ENCODE measurements around the gene AVL9. TPM values are rescaled to one million over a fixed set of nuclear protein-coding genes. Genes with fewer than 3 reads are reported as not detected.

AVL9 gene
- polyA plus RNA-seq, 3 donors: 22.9 to 39.5 (median 33.9) TPM

DNA sequence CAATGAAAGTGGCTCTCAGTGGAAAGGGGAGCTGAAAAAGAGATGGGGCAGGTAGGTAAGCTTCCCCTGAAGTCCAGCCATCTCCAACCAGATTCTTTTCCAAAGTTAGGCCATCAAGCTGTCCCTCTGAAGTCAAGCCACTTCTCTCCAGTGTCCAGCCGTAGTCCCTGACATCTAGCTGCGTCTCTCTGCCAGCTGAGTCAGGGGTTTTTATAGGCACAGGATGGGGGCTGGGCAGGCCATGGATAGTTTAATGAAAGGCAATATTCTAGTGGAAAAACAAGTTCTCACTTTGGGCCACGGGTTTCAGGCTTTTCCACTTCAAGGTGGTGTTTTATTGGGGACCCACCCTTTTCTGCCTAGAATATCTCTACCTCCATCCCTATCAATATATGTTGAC is 36.8 kb downstream of the AVL9 start:
- no peak for DNase-seq

DNA sequence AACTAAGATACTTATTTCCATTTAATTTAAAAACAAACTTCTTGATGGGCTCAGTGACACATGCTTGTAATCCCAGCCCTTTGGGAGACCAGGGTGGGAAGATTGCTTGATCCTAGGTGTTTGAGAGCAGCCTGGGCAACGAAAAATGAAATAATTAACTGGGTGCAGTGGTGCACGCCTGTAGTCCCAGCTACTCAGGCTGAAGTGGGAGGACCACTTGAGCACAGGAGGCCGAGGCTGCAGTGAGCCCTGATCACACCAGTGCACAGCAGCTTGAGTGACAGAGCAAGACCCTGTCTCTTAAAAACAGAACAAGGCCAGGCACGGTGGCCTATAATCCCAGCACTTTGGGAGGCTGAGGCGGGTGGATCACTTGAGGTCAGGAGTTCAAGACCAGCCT is 37.4 kb downstream of the AVL9 start:
- DNase-seq: no peak

DNA sequence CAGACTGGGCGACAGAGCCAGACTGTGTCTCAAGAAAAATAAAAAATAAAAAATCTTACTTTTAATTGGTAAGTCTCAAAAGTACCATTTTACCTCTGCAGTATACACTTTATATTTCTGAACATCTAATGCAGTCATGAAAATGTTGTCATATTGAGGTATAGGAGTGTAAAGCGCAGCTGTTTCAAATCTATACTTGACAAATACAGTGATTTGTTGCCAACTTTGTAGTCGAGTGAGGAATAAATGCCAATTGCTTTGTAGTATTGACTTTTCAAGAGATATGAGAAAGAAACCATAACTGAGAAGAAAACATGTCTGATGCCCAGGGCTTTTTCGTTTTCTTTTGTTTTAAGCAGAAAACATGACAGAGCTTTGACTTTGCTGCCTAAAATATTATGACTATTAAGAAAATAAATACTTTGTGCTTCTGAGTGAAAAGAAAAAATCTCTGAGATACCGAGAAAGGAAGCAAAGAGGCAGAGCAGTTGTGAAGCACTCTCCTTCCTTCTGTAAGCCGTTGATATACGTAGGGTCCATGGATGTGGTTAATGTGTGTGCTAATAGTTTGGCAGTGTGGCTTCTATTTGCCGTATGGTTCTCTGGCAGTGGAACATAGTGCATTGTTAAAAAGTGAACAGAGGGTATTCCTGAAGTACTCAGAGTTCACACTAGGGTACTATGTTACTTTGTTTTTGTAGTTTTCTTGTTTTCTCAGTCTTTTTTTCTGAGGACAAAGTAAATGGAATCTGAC is 38.2 kb downstream of the AVL9 start:
- no peak for DNase-seq

DNA sequence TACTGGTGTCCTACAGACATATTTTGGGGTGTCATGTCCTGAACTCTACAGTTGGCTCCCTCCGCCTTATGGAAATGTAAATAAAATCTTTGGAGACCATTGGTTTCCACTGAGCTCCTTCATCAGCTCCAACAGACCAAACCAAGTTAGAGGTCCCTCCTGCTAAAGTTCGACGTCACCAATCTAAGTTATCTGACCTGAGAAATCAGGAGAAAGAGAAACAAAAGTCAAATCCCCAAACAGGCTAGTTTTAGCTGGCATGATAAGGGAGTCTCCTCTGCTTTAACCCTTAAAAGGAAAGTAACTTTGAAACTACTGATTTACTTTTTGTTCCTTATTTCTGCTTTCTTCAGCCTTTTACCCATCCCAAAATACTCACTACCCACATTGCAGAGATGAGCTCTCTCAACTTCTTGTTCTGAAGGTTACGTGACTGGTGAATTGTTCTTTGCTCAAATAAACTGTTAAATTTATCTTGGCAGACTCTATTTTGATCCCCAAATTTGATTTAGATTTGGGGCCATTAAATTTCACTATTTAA is 39.9 kb downstream of the AVL9 start:
- no peak for DNase-seq

DNA sequence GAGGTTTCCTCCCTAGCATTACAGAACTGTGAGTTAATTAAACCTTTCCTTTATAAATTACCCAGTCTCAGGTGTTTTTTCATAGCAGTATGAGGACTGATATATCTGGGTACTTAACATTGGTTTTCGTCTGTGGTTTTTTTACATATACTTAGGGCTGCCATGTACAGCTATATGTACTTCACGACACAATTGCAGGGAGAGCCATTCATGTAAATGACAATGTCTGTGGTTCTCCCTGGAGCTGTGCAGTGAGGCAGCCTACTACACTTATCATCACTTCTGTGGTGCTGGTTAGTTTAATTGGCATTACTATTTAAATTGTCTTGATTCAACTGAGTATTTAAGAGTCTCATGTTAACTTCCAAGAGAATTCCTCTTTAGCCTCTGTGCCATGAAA is 40.7 kb downstream of the AVL9 start:
- no peak for DNase-seq

DNA sequence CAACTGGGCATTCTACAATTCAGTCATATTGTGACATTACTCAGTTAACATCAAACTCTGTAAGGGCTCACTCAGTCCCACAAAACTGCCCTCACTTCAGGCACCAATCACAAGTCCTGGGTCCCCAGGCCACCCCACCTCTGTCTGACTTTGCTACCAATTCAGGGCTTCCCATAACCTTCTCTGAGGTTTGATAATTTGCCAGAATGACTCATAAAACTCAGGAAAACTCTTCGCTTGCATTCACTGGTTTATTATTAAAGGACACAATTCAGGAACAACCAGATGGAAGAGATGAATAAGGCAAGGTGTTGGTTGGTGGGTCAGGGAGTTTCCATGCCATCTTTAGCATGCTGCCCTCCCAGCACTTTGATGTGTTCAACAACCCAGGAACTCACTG is 41.3 kb downstream of the AVL9 start:
- no peak for DNase-seq

DNA sequence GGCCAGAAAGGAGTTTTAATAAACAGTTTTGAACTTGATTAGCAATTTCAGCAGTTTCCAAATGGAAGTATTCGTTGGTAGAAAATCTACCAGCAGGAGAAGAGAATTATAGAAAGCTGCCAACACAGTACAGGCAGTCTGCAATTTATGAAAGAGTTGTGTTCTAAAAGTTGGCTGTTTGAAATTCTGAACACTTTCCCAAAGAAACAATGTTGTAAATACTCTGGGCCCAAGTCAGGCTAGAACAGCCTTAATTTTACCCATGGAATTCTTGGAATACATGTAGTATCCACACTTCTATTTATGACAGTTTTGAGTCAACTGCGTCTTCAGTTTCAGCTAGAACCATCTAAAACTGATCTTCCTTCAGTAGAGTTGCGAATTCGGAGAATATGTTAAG is 42.5 kb downstream of the AVL9 start:
- no peak for DNase-seq

DNA sequence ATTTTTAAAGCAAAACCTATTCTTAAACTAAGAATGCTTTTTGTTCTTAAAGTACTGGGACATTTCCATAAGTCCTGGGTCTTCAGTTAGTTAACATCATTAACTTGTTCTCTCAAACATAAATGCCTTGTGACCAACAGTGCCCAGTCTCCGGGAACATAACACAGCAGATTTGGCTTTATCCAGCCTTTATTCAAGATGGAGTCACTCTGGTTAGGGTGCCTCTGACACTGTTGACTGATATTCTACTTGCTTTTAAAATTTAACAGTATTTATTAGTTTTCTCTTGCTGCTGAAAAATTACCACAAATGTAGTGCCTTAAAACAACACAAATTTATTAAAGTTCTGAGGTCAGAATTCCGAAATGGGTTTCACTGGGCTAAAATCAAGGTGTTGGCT is 44.1 kb downstream of the AVL9 start:
- DNase-seq: no peak

DNA sequence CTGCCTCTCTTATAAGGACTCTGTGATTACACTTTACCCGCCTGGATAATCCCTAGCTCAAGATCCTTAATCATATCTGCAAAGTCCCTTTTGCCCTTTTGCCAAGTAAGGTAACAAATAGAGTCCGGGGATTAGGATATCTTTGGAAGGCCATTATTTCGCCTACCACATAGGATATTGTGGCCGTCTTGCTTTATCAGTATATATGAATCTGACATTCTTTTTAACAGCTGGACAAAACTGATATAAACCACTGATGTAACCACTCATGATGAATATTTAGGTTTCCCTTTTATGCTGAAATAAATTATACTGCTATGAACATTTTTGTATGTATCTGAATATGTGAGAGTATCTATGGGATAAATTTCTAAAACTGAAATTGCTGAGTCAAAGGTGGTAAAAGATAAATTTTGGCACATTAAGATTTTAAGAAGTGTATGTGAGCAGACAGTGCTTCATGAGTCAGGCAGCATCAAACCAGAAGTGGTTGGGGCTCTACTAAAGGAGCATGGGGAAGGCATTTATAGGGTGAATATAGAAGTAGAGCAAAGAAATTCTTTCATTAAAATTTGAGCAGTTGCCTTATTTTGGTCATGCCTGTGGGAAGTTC is 44.7 kb downstream of the AVL9 start:
- DNase-seq: no peak

DNA sequence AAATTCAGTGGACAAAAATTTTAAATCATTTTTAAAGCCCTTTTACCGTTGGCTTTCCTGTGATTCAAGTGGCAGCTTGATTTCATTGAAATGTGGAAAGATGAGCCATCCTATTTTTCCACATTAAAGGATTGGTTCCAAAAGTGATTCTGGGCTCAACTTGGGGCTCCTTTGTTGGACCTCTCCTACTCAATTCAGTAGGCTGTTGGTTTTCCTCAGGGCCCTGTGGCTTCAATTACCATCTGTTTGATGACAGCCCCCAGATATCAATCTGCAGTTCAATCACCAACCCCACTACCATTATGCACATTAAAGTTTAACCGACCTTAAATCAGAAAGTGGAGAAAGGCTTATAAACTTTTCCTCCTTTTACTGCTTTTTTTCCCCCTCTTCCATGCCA is 47.3 kb downstream of the AVL9 start:
- DNase-seq: no peak

DNA sequence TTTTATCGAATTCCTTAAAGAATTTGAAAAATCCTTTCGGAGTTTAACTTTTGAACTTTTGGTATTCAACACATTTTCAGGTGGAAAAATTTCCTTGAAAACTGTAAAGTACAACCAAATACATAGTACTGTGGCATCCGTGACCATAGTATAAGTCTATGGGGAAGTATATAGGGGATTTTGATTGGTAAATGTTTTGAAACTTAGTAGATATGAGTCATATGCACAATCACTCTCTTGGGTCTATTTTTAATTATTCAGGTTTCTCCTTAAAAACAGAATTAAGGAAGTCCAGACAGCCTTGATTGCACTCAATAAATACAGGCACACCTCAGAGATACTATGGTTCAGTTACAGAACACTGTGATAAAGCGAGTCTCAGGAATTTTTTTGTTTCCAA is 64.2 kb downstream of the AVL9 start:
- no peak for DNase-seq

DNA sequence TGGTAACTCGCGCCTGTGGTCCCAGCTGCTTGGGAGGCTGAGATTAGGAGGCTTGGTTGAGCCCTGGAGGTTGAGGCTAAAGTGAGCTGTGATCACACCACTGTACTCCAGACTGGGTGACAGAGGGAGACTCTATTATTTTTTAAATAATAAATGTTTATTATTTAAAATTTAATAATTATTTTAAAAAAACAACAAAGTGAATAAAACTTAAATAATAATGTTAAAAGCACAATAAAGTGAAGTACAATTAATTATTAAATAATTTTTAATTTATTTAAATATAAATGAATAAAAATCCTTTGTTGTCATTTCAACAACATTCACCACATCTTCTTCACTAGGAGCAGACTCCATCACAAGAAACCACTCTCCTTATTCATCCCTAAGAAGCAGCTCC is 64.8 kb downstream of the AVL9 start:
- no peak for DNase-seq

DNA sequence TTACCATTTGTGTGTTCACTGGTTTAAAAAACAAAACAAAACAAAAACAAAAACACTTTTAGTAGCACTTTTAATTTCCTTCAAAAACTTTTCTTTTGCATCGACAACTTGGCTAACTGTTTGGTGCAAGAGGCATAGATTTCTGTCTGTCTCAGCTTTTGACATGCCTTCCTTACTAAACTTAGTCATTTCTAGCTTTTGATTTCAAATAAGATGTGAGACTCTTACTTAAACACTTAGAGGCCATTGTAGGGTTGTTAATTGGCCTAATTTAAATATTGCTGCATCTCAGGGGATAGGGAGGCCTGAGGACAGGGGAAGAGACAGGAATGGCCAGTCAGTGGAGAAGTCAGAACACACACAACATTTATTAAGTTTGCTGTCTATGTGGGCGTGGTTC is 66.3 kb downstream of the AVL9 start:
- DNase-seq: no peak

DNA sequence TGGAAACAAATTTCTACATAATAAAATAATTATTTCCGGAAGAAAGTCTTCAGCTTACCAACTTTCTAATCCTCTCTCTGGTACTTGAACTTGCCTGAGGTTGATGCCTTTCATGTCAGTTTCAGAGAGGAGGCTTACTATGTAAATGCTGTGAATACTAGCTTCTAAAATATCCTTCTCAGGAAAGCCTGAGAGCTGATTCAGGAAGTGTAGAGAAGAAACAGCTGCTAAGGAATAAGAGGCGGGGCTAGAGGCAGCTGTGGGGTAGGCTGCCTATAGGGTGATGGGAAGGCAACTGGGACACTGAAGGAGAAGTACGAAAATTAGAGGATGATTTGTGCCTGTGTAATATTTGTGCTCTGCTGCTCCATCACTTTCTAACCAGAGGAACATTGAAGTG is 69.3 kb downstream of the AVL9 start:
- peak; percentile 54 for DNase-seq

DNA sequence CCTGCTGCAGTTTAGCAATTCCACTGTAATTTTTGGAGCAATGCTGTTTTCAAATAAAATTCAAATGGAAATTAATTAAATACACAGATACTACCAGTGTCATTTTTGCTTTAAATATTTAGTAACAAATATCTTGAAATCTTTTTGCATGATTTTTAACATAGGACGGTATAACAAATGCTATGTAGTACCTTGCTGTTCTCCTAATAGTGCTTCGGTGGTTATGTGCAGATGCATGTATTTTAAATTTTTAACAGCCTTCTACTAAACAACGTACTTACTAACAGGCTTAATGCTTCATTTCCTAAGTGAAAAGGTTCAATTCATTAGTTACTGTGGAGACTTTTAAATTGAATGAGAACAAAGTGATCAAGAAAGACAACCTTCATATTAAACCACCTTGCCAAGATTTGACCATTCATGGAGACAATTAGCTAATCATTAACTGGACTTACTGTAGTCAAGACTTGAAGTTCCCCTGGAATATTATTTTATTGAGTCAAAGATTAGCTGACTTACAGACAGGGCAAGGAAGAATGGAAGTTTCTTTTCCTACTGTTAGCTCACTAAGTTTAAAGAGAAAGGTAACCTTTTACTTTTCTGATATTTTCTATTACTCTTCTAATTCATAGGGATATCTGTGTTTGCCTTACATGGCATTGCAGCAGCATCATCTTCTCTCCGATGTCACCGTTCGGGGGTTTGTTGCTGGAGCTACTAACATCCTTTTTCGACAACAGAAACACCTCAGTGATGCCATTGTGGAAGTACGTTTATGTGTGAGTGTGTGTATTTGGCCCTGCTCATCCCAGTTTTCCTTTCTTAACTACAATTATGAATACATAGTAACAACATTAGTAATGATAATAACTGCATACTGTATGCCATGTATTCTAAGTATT is 74.3 kb downstream of the AVL9 start:
- no peak for DNase-seq

DNA sequence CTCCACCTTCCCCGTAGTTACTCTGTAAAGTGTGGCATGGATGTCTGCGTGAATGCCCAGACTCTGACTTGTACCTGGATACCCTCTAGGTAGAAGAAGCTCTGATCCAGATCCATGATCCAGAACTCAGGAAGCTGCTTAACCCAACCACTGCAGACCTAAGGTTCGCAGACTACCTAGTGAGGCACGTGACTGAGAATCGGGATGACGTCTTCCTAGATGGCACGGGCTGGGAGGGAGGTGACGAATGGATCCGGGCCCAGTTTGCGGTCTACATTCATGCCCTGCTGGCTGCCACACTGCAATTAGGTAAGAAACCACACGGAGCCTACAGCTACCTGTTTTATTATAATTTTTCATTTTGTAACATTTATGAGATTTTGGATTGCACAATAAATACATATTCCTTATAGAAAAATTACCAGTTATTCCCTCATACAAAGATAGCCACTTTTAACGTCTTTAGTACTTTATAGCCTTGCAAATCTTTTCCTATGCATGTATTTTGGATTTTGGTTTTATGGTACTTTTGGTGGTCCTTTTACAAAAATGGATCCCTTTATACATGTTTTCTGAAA is 77.9 kb downstream of the AVL9 start:
- DNase-seq: no peak

DNA sequence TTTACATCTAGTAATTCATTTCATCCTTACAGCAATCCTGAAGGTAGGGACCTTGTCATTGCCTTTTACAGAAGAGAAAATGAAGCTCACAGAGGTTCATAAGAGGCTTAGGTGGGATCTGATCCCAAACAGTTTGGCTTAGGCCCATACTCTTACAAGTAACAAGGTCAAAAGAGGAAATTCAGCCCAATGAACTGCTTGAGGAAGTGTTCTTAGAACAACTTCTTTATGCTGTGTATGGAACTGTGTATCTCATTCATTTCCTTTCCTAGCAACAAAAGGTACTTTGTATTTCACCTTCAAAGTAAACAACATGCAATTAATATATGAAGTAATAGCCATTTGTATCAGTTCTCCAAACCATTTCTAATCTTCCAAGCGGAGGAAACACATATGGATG is 79.3 kb downstream of the AVL9 start:
- DNase-seq: no peak

DNA sequence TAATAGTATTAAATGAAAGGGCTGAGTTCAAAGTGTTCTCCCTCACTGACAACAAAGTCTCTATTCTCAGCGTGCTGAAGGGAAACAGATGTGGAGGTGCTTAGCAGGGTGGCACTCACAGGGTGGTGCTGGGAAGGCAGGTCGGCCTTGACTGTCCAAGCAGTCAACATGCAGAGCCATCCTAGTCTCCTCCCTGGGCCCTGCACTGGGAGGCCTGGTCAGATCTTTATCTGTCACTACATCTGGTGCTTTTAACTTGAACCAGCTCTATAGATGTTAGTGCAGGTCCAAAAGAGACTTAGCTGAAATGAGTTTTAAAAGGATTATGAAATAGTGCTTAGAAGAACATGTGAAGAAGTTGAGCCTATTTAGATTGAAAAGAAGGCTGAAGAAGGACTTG is 82.1 kb downstream of the AVL9 start:
- no peak for DNase-seq

DNA sequence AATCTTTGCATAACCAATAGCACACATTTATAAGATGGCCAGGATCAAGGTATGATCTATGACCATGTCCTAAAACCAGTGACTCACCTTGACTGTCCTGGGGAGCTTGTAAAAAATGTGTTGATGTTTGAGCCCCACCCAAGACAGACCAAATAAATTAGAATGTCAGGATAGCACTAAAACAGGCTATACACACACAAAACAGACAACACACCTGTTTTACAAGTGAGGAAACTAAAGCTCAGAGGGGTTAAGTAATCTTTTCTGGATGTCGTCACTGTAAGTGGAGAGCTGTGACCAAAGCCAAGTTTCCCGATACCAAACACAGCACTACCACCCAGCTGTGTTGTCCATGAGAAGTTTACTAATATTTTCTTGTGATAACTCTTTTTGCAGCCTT is 84.5 kb downstream of the AVL9 start:
- no peak for DNase-seq

DNA sequence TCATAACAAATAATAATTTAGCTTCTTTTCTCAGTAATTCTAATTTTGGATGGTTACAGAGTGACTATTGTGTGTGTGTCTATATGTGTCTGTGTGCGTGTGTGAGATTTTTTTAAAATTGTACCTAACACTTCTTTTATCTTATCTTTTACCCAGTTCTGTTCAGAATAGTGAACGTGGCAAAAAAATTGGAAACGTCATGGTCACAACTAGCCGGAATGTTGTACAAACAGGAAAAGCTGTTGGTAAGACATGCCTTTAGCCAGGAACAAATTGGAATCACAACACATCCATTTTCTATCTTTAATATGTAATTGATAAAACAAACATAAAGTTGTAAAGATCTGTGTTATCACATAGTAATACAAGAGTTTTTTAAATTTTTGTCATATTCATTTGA is 85.4 kb downstream of the AVL9 start:
- DNase-seq: no peak

DNA sequence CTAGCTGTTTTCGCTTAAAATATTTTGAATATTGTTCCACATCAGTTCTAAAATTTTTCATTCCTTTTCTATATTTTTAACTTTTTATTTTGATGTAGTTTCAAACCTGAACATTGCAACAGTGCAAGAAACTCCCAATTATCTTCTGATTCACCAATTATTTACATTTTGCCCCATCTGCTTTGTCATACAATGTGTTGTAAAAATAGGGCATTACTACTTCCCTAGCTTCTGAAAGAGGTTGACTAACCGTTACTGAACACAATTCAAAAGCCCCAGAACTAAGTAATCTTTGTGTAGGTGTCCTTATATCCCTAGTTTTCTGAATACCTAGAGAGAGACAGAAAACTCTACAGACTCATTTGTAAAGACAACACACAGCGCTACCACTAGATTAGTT is 86.7 kb downstream of the AVL9 start:
- DNase-seq: no peak

DNA sequence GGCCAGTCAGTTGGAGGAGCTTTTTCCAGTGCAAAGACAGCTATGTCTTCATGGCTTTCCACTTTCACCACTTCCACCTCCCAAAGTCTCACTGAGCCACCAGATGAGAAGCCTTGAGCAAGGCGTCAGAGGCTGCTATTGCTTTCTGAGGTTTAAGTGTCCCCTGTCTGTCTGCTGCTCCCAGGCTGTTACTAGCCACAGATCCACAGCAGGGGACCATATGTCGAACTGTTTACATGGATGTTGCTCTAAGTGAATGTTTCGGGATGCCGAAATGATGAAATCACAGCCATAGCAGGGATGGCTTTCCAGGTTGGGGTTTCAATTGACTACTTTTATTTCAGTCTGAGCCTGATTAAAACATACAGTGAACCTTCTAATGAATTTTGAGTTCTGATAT is 88.5 kb downstream of the AVL9 start:
- no peak for DNase-seq

Data from renal pelvis (tissue), 4 donors.